KOPT-K1 (cell line): ENCODE measurements around the gene ZMIZ1.

Source experiments
- H3K27ac ChIP-seq: fragments of 200-600 bp; sonication (generic); 2 replicates; pipeline ENCODE4 v1.5.1; 2016; ENCODE audit warnings: antibody characterized with exemption, mild to moderate bottlenecking, low read depth, low read length; ENCODE audit not compliant: poor library complexity, severe bottlenecking
- H3K36me3 ChIP-seq: fragments of 200-600 bp; sonication (generic); 2 replicates; pipeline ENCODE4 v1.5.1; 2017; ENCODE audit warnings: antibody characterized with exemption, mild to moderate bottlenecking, low read length, moderate library complexity; ENCODE audit not compliant: insufficient read depth
- H3K9me3 ChIP-seq: fragments of 200-600 bp; sonication (generic); 2 replicates; pipeline ENCODE4 v1.5.1; 2017; ENCODE audit warnings: antibody characterized with exemption, low read length, mild to moderate bottlenecking; ENCODE audit not compliant: insufficient read depth, poor library complexity, severe bottlenecking

ZMIZ1 gene

GRCh38 chr10:79130846-79131245 lies 62.1 kb downstream of the ZMIZ1 start:
- H3K9me3 ChIP-seq: no peaks in the 10 kb centered on the region
- peak overlapping the region; percentile 94 for H3K27ac ChIP-seq
- peaks cover 11% of the 10 kb centered on the region for H3K36me3 ChIP-seq

- Histone ChIP-seq H3K36me3 (peaks cover 11% of the 10 kb centered on the region), H3K9me3 (no peaks in the 10 kb centered on the region), H3K27ac (peak overlapping the region; percentile 94)
These were observed 63.3 kb downstream of the ZMIZ1 start for GRCh38 chr10:79131836-79132631.

GRCh38 chr10:79132681-79133381 lies 64.1 kb downstream of the ZMIZ1 start:
- peaks cover 11% of the 10 kb centered on the region for H3K36me3 ChIP-seq
- no peaks in the 10 kb centered on the region for H3K9me3 ChIP-seq
- H3K27ac ChIP-seq: peak overlapping the region; percentile 94

- H3K27ac ChIP-seq: peak overlapping the region; percentile 94
These were observed 64.7 kb downstream of the ZMIZ1 start for GRCh38 chr10:79133416-79133815.

GRCh38 chr10:79135790-79136189 lies 67.0 kb downstream of the ZMIZ1 start:
- Histone ChIP-seq H3K9me3 (no peaks in the 10 kb centered on the region), H3K36me3 (peaks cover 16% of the 10 kb centered on the region; the same call in 1 of the 2 replicates), H3K27ac (peak overlapping the region; percentile 100)

More at GRCh38 chr10:79133416-79133815, 64.7 kb downstream of the ZMIZ1 start:
- H3K36me3 ChIP-seq: peaks cover 11% of the 10 kb centered on the region
- no peaks in the 10 kb centered on the region for H3K9me3 ChIP-seq

- no peaks in the 10 kb centered on the region for H3K9me3 ChIP-seq
- peak overlapping the region; percentile 100 for H3K27ac ChIP-seq
- H3K36me3 ChIP-seq: peaks cover 20% of the 10 kb centered on the region; the same call in 1 of the 2 replicates
These were observed 67.7 kb downstream of the ZMIZ1 start for GRCh38 chr10:79136236-79137005.

- peak overlapping the region; percentile 100 for H3K27ac ChIP-seq
- no peaks in the 10 kb centered on the region for H3K9me3 ChIP-seq
- H3K36me3 ChIP-seq: peaks cover 29% of the 10 kb centered on the region; the same call in 1 of the 2 replicates
These were observed 68.6 kb downstream of the ZMIZ1 start for GRCh38 chr10:79137300-79137756.

- H3K27ac ChIP-seq: peak overlapping the region; percentile 100
- H3K9me3 ChIP-seq: no peaks in the 10 kb centered on the region
- peaks cover 34% of the 10 kb centered on the region; the same call in 1 of the 2 replicates for H3K36me3 ChIP-seq
These were observed 69.1 kb downstream of the ZMIZ1 start for GRCh38 chr10:79137826-79138225.

GRCh38 chr10:79138449-79139123 lies 69.8 kb downstream of the ZMIZ1 start:
- H3K27ac ChIP-seq: peak overlapping the region; percentile 100
- peaks cover 41% of the 10 kb centered on the region; the same call in 1 of the 2 replicates for H3K36me3 ChIP-seq
- H3K9me3 ChIP-seq: no peaks in the 10 kb centered on the region

- H3K36me3 ChIP-seq: peaks cover 48% of the 10 kb centered on the region; the same call in 1 of the 2 replicates
- peak overlapping the region; percentile 100 for H3K27ac ChIP-seq
- H3K9me3 ChIP-seq: no peaks in the 10 kb centered on the region
These were observed 70.5 kb downstream of the ZMIZ1 start for GRCh38 chr10:79139124-79139835.

GRCh38 chr10:79140085-79140793 lies 71.5 kb downstream of the ZMIZ1 start:
- peaks cover 51% of the 10 kb centered on the region; the same call in 1 of the 2 replicates for H3K36me3 ChIP-seq
- H3K9me3 ChIP-seq: no peaks in the 10 kb centered on the region
- H3K27ac ChIP-seq: peak overlapping the region; percentile 100

- Histone ChIP-seq H3K36me3 (peaks cover 51% of the 10 kb centered on the region; the same call in 1 of the 2 replicates), H3K9me3 (no peaks in the 10 kb centered on the region), H3K27ac (peak overlapping the region; percentile 100)
These were observed 72.1 kb downstream of the ZMIZ1 start for GRCh38 chr10:79140855-79141254.

- peaks cover 51% of the 10 kb centered on the region; the same call in 1 of the 2 replicates for H3K36me3 ChIP-seq
- H3K9me3 ChIP-seq: no peaks in the 10 kb centered on the region
These were observed 73.3 kb downstream of the ZMIZ1 start for GRCh38 chr10:79142064-79142491.

More at GRCh38 chr10:79142064-79142491, 73.3 kb downstream of the ZMIZ1 start:
- peak overlapping the region; percentile 100 for H3K27ac ChIP-seq
